GM18909 (cell line): Measurements from ENCODE around the gene PRH1.

ENCODE experiments used
- ATAC-seq: cut with Tn5 transposase; IDR thresholded peaks from one replicate; pipeline ENCODE4 v1.9.1; 2021; ENCODE audit warnings: mild to moderate bottlenecking; ENCODE audit not compliant: unreplicated experiment, poor library complexity

PRH1 gene

GRCh38 chr12:10884086-10884725, at the start of gene PRH1:
PRH1 (minus strand) TSS chr12:10884255; CDS start chr12:10884217, 38 bp downstream.
- ATAC-seq: no peak

- no peak for ATAC-seq
Measured at GRCh38 chr12:10928746-10929286, 44.8 kb upstream of the PRH1 start, which contains the start of gene PRH2. PRH2 (plus strand) TSS chr12:10929236; CDS start chr12:10929274, 38 bp downstream.

- no peak for ATAC-seq
Measured at GRCh38 chr12:10926269-10926668, 42.2 kb upstream of the PRH1 start.

GRCh38 chr12:10919809-10920208, 35.8 kb upstream of the PRH1 start:
- ATAC-seq: no peak

- no peak for ATAC-seq
Measured at GRCh38 chr12:10910380-10910779, 26.3 kb upstream of the PRH1 start.

- ATAC-seq: no peak
Measured at GRCh38 chr12:10909462-10909861, 25.4 kb upstream of the PRH1 start, which contains the start of gene TAS2R13. TAS2R13 (minus strand) TSS chr12:10909562; CDS start chr12:10909298, 264 bp downstream.

- ATAC-seq: no peak
Measured at GRCh38 chr12:10904686-10905085, 20.6 kb upstream of the PRH1 start.

GRCh38 chr12:10901427-10901826, 17.4 kb upstream of the PRH1 start:
- ATAC-seq: no peak

- ATAC-seq: no peak
Measured at GRCh38 chr12:10900972-10901371, 16.9 kb upstream of the PRH1 start.

GRCh38 chr12:10900530-10900929, 16.5 kb upstream of the PRH1 start:
- ATAC-seq: no peak

- no peak for ATAC-seq
Measured at GRCh38 chr12:10896854-10897253, 12.8 kb upstream of the PRH1 start.

GRCh38 chr12:10891937-10892336, 7.9 kb upstream of the PRH1 start:
- no peak for ATAC-seq

- ATAC-seq: no peak
Measured at GRCh38 chr12:10889226-10889625, 5.2 kb upstream of the PRH1 start.

- ATAC-seq: no peak
Measured at GRCh38 chr12:10873378-10873777, 10.7 kb downstream of the PRH1 start.

GRCh38 chr12:10867381-10867780, 16.7 kb downstream of the PRH1 start:
- no peak for ATAC-seq

GRCh38 chr12:10863512-10864218, 20.4 kb downstream of the PRH1 start:
- no peak for ATAC-seq

- no peak for ATAC-seq
Measured at GRCh38 chr12:10861366-10861765, 22.7 kb downstream of the PRH1 start.

GRCh38 chr12:10855807-10856206, 28.2 kb downstream of the PRH1 start:
- no peak for ATAC-seq

GRCh38 chr12:10853776-10854175, 30.3 kb downstream of the PRH1 start:
- ATAC-seq: no peak

GRCh38 chr12:10851243-10851858, 32.7 kb downstream of the PRH1 start:
- ATAC-seq: no peak

GRCh38 chr12:10849425-10849878, 34.6 kb downstream of the PRH1 start, which contains the start of gene PRR4:
PRR4 (minus strand) TSS chr12:10849475; CDS start chr12:10849437, 38 bp downstream.
- ATAC-seq: no peak
